ENCODE results near the gene NUP153. TPM values are rescaled to one million over a fixed set of nuclear protein-coding genes. Genes with fewer than 3 reads are reported as not detected.

The NUP153 gene
- total RNA-seq, 4 donors from 2014 or later, result 38.0 to 58.6 (median 44.9) TPM

DNA sequence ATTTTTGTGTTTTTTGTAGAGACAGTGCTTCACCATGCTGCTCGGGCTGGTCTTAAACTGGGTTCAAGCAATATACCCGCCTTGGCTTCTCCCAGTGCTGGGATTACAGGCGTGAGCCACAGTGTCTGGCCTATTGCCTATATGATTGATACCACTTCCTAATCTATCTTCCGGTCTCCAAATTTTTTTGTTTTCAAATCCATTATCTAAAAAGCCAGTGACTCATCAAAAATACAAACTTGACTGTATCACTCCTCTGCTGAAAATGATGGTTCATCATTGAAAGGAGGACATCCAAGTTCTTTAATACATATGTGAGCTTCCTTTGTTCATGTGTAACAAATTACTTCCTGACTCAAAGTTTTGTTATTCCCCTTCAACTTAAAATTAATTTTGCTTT, 71.2 kb downstream of the NUP153 start:
- peaks cover 8 to 16% of the 10 kb centered on the region in 2 donors for H3K36me3 ChIP-seq
- peaks cover 26 to 42% of the 10 kb centered on the region in 2 donors for H3K4me1 ChIP-seq
- TF ChIP-seq, protein P1, sequence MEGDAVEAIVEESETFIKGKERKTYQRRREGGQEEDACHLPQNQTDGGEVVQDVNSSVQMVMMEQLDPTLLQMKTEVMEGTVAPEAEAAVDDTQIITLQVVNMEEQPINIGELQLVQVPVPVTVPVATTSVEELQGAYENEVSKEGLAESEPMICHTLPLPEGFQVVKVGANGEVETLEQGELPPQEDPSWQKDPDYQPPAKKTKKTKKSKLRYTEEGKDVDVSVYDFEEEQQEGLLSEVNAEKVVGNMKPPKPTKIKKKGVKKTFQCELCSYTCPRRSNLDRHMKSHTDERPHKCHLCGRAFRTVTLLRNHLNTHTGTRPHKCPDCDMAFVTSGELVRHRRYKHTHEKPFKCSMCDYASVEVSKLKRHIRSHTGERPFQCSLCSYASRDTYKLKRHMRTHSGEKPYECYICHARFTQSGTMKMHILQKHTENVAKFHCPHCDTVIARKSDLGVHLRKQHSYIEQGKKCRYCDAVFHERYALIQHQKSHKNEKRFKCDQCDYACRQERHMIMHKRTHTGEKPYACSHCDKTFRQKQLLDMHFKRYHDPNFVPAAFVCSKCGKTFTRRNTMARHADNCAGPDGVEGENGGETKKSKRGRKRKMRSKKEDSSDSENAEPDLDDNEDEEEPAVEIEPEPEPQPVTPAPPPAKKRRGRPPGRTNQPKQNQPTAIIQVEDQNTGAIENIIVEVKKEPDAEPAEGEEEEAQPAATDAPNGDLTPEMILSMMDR (IDR thresholded peaks at IDR 0.05), result no peak
- no peak for TF ChIP-seq POLR2A (IDR thresholded peaks at IDR 0.05)
- no peak overlapping the region for H3K4me3 ChIP-seq (replicated peaks in 1 of 3)
- intact Hi-C loops (cut with DNase I), result no loop called here
- H3K27me3 ChIP-seq, result no peaks in the 10 kb centered on the region
- 95 to 97% methylated on average over 4 of the region's 4 CpGs for whole genome bisulfite sequencing, 2 donors
- H3K27ac ChIP-seq, result no peak overlapping the region
- H3K9me3 ChIP-seq, result no peaks in the 10 kb centered on the region
- DNase-seq, result no peak

GRCh38 chr6:17633465-17634188, 73.1 kb downstream of the NUP153 start:
- H3K27me3 ChIP-seq, result no peaks in the 10 kb centered on the region
- H3K9me3 ChIP-seq, result no peaks in the 10 kb centered on the region
- peaks cover 8 to 16% of the 10 kb centered on the region in 2 donors for H3K36me3 ChIP-seq
- peaks cover 31 to 45% of the 10 kb centered on the region in 2 donors for H3K4me1 ChIP-seq
- DNase-seq, result no peak
- TF ChIP-seq, protein P1 (IDR thresholded peaks at IDR 0.05), result no peak
- TF ChIP-seq POLR2A (IDR thresholded peaks at IDR 0.05), result no peak
- no peak overlapping the region for H3K27ac ChIP-seq
- intact Hi-C loops (cut with DNase I), result no loop called here
- WGBS, 2 donors, result 86 to 88% methylated on average over 2 of the region's 2 CpGs
- no peak overlapping the region for H3K4me3 ChIP-seq (replicated peaks in 1 of 3)

GRCh38 chr6:17632934-17633333, 73.8 kb downstream of the NUP153 start:
- Histone ChIP-seq H3K36me3 (peaks cover 8 to 16% of the 10 kb centered on the region in 2 donors), H3K9me3 (no peaks in the 10 kb centered on the region), H3K4me3 (replicated peaks in 1 of 3) (no peak overlapping the region), H3K27me3 (no peaks in the 10 kb centered on the region), H3K27ac (no peak overlapping the region), H3K4me1 (peaks cover 26 to 38% of the 10 kb centered on the region in 2 donors)
- no peak for DNase-seq
- intact Hi-C loops (cut with DNase I), result no loop called here
- 88 to 94% methylated on average over 1 of the region's 1 CpG for WGBS, 2 donors
- TF ChIP-seq, protein P1 (IDR thresholded peaks at IDR 0.05), result no peak

DNA sequence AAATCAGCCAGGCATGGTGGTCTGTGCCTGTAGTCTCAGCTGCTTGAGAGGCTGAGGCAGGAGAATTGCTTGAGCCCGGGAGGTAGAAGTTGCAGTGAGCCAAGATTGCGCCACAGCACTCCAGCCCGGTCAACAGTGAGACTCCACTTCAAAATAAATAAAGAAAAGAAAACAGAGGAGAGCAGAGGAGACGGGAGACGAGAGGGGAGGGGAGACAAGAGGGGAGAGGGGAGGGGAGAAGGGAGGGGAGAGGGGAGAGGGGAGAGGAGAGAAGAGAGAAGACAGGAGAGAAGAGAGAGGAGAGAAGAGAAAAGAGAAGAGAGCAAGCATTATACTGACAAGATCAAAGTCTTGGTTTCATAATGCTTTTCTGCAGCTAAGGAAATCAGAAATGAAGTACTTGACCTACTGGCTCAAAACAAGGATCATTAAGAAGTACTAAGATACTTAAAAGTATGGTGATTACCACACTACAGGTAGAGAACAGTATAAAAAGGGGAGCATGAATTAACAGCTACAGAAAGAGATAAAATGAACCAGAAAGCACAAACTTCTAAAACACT, 76.1 kb downstream of the NUP153 start:
- intact Hi-C loops (cut with DNase I), result no loop called here
- Histone ChIP-seq H3K27ac (peak overlapping the region; percentile 1 to 52 (median 35)), H3K4me1 (peaks cover 20 to 30% of the 10 kb centered on the region in 2 donors), H3K4me3 (replicated peaks in 1 of 3) (no peak overlapping the region), H3K36me3 (peaks cover 4 to 17% of the 10 kb centered on the region in 2 donors), H3K27me3 (no peaks in the 10 kb centered on the region), H3K9me3 (no peaks in the 10 kb centered on the region)
- 16 to 27% methylated on average over 5 of the region's 5 CpGs for WGBS, 2 donors
- no peak for TF ChIP-seq POLR2A (IDR thresholded peaks at IDR 0.05)
- TF ChIP-seq, protein P1 (IDR thresholded peaks at IDR 0.05), result no peak
- peak; percentile 84 to 86 for DNase-seq

Measured in thyroid gland (tissue), 4 donors.